Pancreas (tissue), 10 donors: ENCODE measurements around the gene NMB. TPM values are rescaled to one million over a fixed set of nuclear protein-coding genes. Genes with fewer than 3 reads are reported as not detected.

Source experiments
- ATAC-seq, 4 donors: fragments of 200-7000 bp; cut with Tn5 transposase; one replicate each; pipeline versions ENCODE4 v1.8.0 to v1.9.1; 2020; ENCODE audit warnings: mild to moderate bottlenecking in 4 of 4, moderate library complexity in 4 of 4
- DNase-seq, 6 donors: peaks; one replicate each; pipeline ENCODE4 v3.0.0-alpha.2; 2020
- FAIRE-seq: peaks from 2 replicates; lab custom pipeline; 2012; peaks lifted over from hg19 to GRCh38; lab: Jason Lieb, UNC
- H3K27ac ChIP-seq, 4 donors: fragments of 200-600 bp; sonication (generic); 1 replicate in 3 of 4; 2 replicates in 1 of 4; pipeline versions ENCODE4 v1.5.0 to v1.8.0; 2020
- H3K27me3 ChIP-seq, 4 donors: fragments of 200-600 bp; one replicate each; pipeline ENCODE4 v1.8.0; 2021
- H3K36me3 ChIP-seq, 3 donors: fragments of 200-600 bp; sonication (generic) in 1 of 3; one replicate each; pipeline versions ENCODE4 v1.5.0 to v1.8.0; 2020 to 2021
- H3K4me1 ChIP-seq, 3 donors: fragments of 200-600 bp; one replicate each; pipeline ENCODE4 v1.8.0; 2021
- H3K4me3 ChIP-seq, 4 donors: fragments of 200-600 bp; sonication (generic) in 2 of 4; one replicate each; pipeline versions ENCODE4 v1.5.0 to v1.8.0; 2020 to 2021
- H3K9me3 ChIP-seq, 4 donors: fragments of 200-600 bp; one replicate each; pipeline ENCODE4 v1.8.0; 2021
- WGBS, 2 donors: extraction: QIAGEN DNeasy Blood & Tissue Kit; methylation state at CpG; one replicate each; pipeline ENCODE4 v1.1.7; 2013; 5-methylcytosine and 5-hydroxymethylcytosine counted together
- intact Hi-C, 3 donors: fragments of 100-400 bp; cut with DNase I; formaldehyde crosslinking; loops; one replicate each; pipeline versions ENCODE4 v1.11.1 to v1.14.2; 2022
- polyA plus RNA-seq, 2 donors: library from polyadenylated mRNA; stranded (reverse); fragments of 200-250 nt; gene quantifications; one replicate each; pipeline ENCODE4 v1.2.3, GENCODE V29; 2013
- total RNA-seq, 6 donors: library from RNA; stranded (reverse); fragmentation: NEBNext Ultra II Directional in 4 of 6; extraction: Animal tissue kit (Norgen Biotek cat#: 25700) in 4 of 6; gene quantifications; one replicate each; pipeline versions ENCODE4 v1.2.1 to v1.2.4, GENCODE V29; 2021 to 2023
- TF ChIP-seq, protein P1 (sequence below), 4 donors: fragments of 200-600 bp; sonication (generic) in 3 of 4; IDR thresholded peaks; one replicate each; pipeline versions ENCODE4 v1.5.0 to v1.8.0; 2021; ENCODE audit warnings: antibody characterized with exemption in 4 of 4
- donor health status: healthy with polysubstance abuse.
- donor health status: DM: no; HTN: no; CAD: no; lungs with moderate emphysema.
- donor health status: DM: no; HTN: no; CAD: no.
- donor health status: control.
- donor health status: control.
- donor health status: Bipolar disorder and iron deficiency.
- donor health status: DM: yes; HTN: yes; CAD: no.
- donor health status: DM: no; HTN: no; CAD: no.
- donor health status: DM: no; HTN: no; CAD: no.
- donor health status: DM: yes; HTN: yes; CAD: no.

The NMB gene
- total and polyA plus RNA-seq, 8 donors = 2.9 to 8.3 (median 4.2) TPM

DNA sequence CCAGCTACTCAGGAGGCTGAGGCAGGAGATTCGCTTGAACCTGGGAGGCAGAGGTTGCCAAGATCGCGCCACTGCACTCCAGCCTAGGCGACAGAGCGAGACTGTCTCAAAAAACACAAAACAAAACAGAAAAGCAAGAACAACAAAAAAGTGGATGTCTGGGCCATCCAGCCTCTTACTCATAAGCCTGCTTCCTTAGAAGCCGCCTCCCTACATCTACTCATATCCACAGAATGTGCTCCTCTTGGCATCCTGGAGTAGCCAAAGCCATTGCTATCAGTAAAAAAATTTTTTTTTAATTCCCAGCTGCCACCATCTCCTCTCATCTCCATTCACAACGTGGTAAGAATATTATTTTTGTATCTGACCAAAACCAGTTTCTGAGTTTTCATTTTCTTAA lies 46.4 kb downstream of the NMB start:
- WGBS, 2 donors = 96% methylated on average over 7 of the region's 7 CpGs
- no peak overlapping the region for H3K27ac ChIP-seq
- intact Hi-C loops = no loop called here

GRCh38 chr15:84609818-84610525 lies 48.0 kb downstream of the NMB start:
- Histone ChIP-seq H3K9me3 (no peaks in the 10 kb centered on the region), H3K4me3 (no peak overlapping the region), H3K27ac (no peak overlapping the region), H3K27me3 (no peaks in the 10 kb centered on the region), H3K4me1 (peaks cover 12 to 36% (median 19%) of the 10 kb centered on the region in 3 donors), H3K36me3 (no peaks in the 10 kb centered on the region)
- WGBS, 2 donors = 47 to 53% methylated on average over 11 of the region's 11 CpGs
- DNase-seq (peak in 1 of 6 donors; percentile 43), FAIRE-seq (no peak), ATAC-seq (peak in 1 of 4 donors; percentile 34)
- TF ChIP-seq, protein P1, sequence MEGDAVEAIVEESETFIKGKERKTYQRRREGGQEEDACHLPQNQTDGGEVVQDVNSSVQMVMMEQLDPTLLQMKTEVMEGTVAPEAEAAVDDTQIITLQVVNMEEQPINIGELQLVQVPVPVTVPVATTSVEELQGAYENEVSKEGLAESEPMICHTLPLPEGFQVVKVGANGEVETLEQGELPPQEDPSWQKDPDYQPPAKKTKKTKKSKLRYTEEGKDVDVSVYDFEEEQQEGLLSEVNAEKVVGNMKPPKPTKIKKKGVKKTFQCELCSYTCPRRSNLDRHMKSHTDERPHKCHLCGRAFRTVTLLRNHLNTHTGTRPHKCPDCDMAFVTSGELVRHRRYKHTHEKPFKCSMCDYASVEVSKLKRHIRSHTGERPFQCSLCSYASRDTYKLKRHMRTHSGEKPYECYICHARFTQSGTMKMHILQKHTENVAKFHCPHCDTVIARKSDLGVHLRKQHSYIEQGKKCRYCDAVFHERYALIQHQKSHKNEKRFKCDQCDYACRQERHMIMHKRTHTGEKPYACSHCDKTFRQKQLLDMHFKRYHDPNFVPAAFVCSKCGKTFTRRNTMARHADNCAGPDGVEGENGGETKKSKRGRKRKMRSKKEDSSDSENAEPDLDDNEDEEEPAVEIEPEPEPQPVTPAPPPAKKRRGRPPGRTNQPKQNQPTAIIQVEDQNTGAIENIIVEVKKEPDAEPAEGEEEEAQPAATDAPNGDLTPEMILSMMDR (IDR thresholded peaks at IDR 0.05) = no peak
- intact Hi-C loops = no loop called here

More for the DNA sequence above, 46.4 kb downstream of the NMB start:
- peaks cover under 1 to 20% (median 12%) of the 10 kb centered on the region in 3 donors for H3K4me1 ChIP-seq
- no peaks in the 10 kb centered on the region for H3K9me3 ChIP-seq
- ATAC-seq (no peak), FAIRE-seq (no peak), DNase-seq (no peak)
- H3K36me3 ChIP-seq = no peaks in the 10 kb centered on the region
- H3K4me3 ChIP-seq = no peak overlapping the region
- H3K27me3 ChIP-seq = no peaks in the 10 kb centered on the region
- TF ChIP-seq, protein P1 (IDR thresholded peaks at IDR 0.05) = no peak

GRCh38 chr15:84608707-84609284 lies 49.2 kb downstream of the NMB start:
- FAIRE-seq (no peak), DNase-seq (no peak), ATAC-seq (no peak)
- intact Hi-C loops = no loop called here
- peaks cover 12 to 38% (median 19%) of the 10 kb centered on the region in 3 donors for H3K4me1 ChIP-seq
- no peak overlapping the region for H3K27ac ChIP-seq
- H3K27me3 ChIP-seq = no peaks in the 10 kb centered on the region
- H3K4me3 ChIP-seq = no peak overlapping the region
- TF ChIP-seq, protein P1 (IDR thresholded peaks at IDR 0.05) = no peak
- WGBS, 2 donors = 54 to 65% methylated on average over 1 of the region's 1 CpG
- H3K9me3 ChIP-seq = no peaks in the 10 kb centered on the region
- H3K36me3 ChIP-seq = peaks cover 0 to 7% (median 0%) of the 10 kb centered on the region in 3 donors

DNA sequence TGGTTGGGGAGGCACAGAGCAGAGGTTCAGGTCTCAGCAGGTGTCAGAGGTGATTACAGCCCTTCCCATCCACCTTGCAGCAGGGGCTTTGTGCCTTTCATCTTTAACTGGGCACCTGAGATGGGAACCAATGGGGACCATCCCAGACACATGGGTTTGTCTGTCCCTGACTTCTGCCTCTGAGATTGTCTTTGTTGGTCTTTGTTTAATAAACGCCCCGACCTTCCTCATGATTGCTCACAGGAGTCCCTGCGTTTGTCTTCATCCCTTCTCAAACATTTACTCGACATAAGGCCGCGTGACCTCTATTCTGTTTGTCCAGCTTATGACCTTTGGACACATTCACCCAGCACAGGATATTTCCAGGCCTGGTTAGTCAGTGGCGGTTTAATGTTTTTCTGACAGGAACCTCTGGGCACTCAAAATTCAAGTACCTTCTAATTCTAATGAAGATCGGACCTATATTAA lies 51.3 kb downstream of the NMB start:
- intact Hi-C loops = no loop called here
- H3K4me3 ChIP-seq = no peak overlapping the region
- DNase-seq = peak in 3 of 6 donors; percentile 12 to 59 (median 36)
- no peak for FAIRE-seq
- WGBS, 2 donors = 13 to 14% methylated on average over 8 of the region's 8 CpGs
- peaks cover 18 to 38% (median 24%) of the 10 kb centered on the region in 3 donors for H3K4me1 ChIP-seq
- H3K9me3 ChIP-seq = no peaks in the 10 kb centered on the region
- H3K27me3 ChIP-seq = no peaks in the 10 kb centered on the region
- H3K27ac ChIP-seq = peak overlapping the region in 3 of 4 donors; percentile 3 to 76 (median 70)
- TF ChIP-seq, protein P1 (IDR thresholded peaks at IDR 0.05) = no peak
- peak; percentile 59 to 86 (median 77) for ATAC-seq
- H3K36me3 ChIP-seq = peaks cover 0 to 7% (median 0%) of the 10 kb centered on the region in 3 donors
